ENCODE data around the gene B9D1.

- no peak for TF ChIP-seq CTCF (IDR thresholded peaks at IDR 0.05)
- no peak for TF ChIP-seq FOXP4 (CRISPR knock-in tag; IDR thresholded peaks at IDR 0.05)
- no peak for TF ChIP-seq TCF7 (CRISPR knock-in tag; IDR thresholded peaks at IDR 0.05; ENCODE audit: low read depth)
- no peak for TF ChIP-seq JUN (CRISPR knock-in tag; IDR thresholded peaks at IDR 0.05)
- TF ChIP-seq, protein P1, sequence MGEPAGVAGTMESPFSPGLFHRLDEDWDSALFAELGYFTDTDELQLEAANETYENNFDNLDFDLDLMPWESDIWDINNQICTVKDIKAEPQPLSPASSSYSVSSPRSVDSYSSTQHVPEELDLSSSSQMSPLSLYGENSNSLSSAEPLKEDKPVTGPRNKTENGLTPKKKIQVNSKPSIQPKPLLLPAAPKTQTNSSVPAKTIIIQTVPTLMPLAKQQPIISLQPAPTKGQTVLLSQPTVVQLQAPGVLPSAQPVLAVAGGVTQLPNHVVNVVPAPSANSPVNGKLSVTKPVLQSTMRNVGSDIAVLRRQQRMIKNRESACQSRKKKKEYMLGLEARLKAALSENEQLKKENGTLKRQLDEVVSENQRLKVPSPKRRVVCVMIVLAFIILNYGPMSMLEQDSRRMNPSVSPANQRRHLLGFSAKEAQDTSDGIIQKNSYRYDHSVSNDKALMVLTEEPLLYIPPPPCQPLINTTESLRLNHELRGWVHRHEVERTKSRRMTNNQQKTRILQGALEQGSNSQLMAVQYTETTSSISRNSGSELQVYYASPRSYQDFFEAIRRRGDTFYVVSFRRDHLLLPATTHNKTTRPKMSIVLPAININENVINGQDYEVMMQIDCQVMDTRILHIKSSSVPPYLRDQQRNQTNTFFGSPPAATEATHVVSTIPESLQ (CRISPR knock-in tag; IDR thresholded peaks at IDR 0.05), result no peak
- TF ChIP-seq, protein P2, sequence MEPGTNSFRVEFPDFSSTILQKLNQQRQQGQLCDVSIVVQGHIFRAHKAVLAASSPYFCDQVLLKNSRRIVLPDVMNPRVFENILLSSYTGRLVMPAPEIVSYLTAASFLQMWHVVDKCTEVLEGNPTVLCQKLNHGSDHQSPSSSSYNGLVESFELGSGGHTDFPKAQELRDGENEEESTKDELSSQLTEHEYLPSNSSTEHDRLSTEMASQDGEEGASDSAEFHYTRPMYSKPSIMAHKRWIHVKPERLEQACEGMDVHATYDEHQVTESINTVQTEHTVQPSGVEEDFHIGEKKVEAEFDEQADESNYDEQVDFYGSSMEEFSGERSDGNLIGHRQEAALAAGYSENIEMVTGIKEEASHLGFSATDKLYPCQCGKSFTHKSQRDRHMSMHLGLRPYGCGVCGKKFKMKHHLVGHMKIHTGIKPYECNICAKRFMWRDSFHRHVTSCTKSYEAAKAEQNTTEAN (CRISPR knock-in tag; IDR thresholded peaks at IDR 0.05), result no peak
- TF ChIP-seq TP53 (CRISPR knock-in tag; IDR thresholded peaks at IDR 0.05), result no peak
- TF ChIP-seq SOX15 (CRISPR knock-in tag; IDR thresholded peaks at IDR 0.05), result no peak
- TF ChIP-seq SP1 (CRISPR knock-in tag; conservative IDR thresholded peaks at IDR 0.05), result no peak
- TF ChIP-seq, protein P3, sequence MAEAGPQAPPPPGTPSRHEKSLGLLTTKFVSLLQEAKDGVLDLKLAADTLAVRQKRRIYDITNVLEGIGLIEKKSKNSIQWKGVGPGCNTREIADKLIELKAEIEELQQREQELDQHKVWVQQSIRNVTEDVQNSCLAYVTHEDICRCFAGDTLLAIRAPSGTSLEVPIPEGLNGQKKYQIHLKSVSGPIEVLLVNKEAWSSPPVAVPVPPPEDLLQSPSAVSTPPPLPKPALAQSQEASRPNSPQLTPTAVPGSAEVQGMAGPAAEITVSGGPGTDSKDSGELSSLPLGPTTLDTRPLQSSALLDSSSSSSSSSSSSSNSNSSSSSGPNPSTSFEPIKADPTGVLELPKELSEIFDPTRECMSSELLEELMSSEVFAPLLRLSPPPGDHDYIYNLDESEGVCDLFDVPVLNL (CRISPR knock-in tag; IDR thresholded peaks at IDR 0.05; ENCODE audit: borderline replicate concordance, low read depth), result no peak
- TF ChIP-seq ESRRA (CRISPR knock-in tag; IDR thresholded peaks at IDR 0.05; ENCODE audit: borderline replicate concordance), result no peak
- no peak for TF ChIP-seq ELF4 (CRISPR knock-in tag; IDR thresholded peaks at IDR 0.05; ENCODE audit: low read depth)
- TF ChIP-seq ZNF219 (CRISPR knock-in tag; IDR thresholded peaks at IDR 0.05; ENCODE audit: borderline replicate concordance), result no peak
- TF ChIP-seq STAT6 (CRISPR knock-in tag; conservative IDR thresholded peaks at IDR 0.05; ENCODE audit: low read depth), result no peak
Measured at GRCh38 chr17:19359151-19359550, 3.4 kb downstream of the B9D1 start.

Measured in WTC11 (cell line).